ENCODE results near the gene SLC17A8.
"Not testable (repeated sequence)": the region's sequence is repeated elsewhere in the genome, so short reads cannot be mapped to it uniquely, and the experiment has no call there.

The SLC17A8 gene

GRCh38 chr12:100427078-100427477, 70.2 kb downstream of the SLC17A8 start:
- DNase-seq (ENCODE audit: low spot score) = no peak

GRCh38 chr12:100430251-100430650, 73.4 kb downstream of the SLC17A8 start:
- DNase-seq (ENCODE audit: low spot score) = not testable (repeated sequence)

- no peak for DNase-seq (ENCODE audit: low spot score)
Measured at GRCh38 chr12:100433701-100434100, 76.8 kb downstream of the SLC17A8 start.

GRCh38 chr12:100434177-100434576, 77.3 kb downstream of the SLC17A8 start:
- no peak for DNase-seq (ENCODE audit: low spot score)

- DNase-seq (ENCODE audit: low spot score) = no peak
Measured at GRCh38 chr12:100435957-100436356, 79.1 kb downstream of the SLC17A8 start.

GRCh38 chr12:100437038-100437841, 80.4 kb downstream of the SLC17A8 start:
- DNase-seq (ENCODE audit: low spot score) = no peak

GRCh38 chr12:100439797-100440196, 82.9 kb downstream of the SLC17A8 start:
- no peak for DNase-seq (ENCODE audit: low spot score)

- DNase-seq (ENCODE audit: low spot score) = no peak
Measured at GRCh38 chr12:100442403-100442802, 85.5 kb downstream of the SLC17A8 start.

GRCh38 chr12:100443434-100443833, 86.6 kb downstream of the SLC17A8 start:
- DNase-seq (ENCODE audit: low spot score) = no peak

GRCh38 chr12:100445081-100445481, 88.2 kb downstream of the SLC17A8 start:
- DNase-seq (ENCODE audit: low spot score) = no peak

GRCh38 chr12:100447381-100447780, 90.5 kb downstream of the SLC17A8 start:
- no peak for DNase-seq (ENCODE audit: low spot score)

- DNase-seq (ENCODE audit: low spot score) = no peak
Measured at GRCh38 chr12:100448656-100449055, 91.8 kb downstream of the SLC17A8 start.

- no peak for DNase-seq (ENCODE audit: low spot score)
Measured at GRCh38 chr12:100450735-100451134, 93.9 kb downstream of the SLC17A8 start.

- DNase-seq (ENCODE audit: low spot score) = no peak
Measured at GRCh38 chr12:100453951-100454350, 97.1 kb downstream of the SLC17A8 start.

- no peak for DNase-seq (ENCODE audit: low spot score)
Measured at GRCh38 chr12:100455896-100456295, 99.0 kb downstream of the SLC17A8 start.

- no peak for DNase-seq (ENCODE audit: low spot score)
Measured at GRCh38 chr12:100458191-100458590, 101.3 kb downstream of the SLC17A8 start.

GRCh38 chr12:100460702-100461101, 103.8 kb downstream of the SLC17A8 start:
- DNase-seq (ENCODE audit: low spot score) = no peak

GRCh38 chr12:100461330-100461973, 104.6 kb downstream of the SLC17A8 start:
- no peak for DNase-seq (ENCODE audit: low spot score)

- no peak for DNase-seq (ENCODE audit: low spot score)
Measured at GRCh38 chr12:100463661-100464060, 106.8 kb downstream of the SLC17A8 start.

GRCh38 chr12:100464529-100464928, 107.7 kb downstream of the SLC17A8 start:
- DNase-seq (ENCODE audit: low spot score) = no peak

- no peak for DNase-seq (ENCODE audit: low spot score)
Measured at GRCh38 chr12:100468126-100468525, 111.3 kb downstream of the SLC17A8 start.

All from cerebellar cortex (tissue), 1 donor.